GM23338 (cell line): ENCODE data around the gene TGFBR3.

ENCODE experiments used
- CREB1 ChIP-seq: fragments of 250-450 bp; sonication (Bioruptor Pico); IDR thresholded peaks from 2 replicates; pipeline ENCODE4 v1.5.0; 2020; ENCODE audit warnings: low read depth, mild to moderate bottlenecking, moderate library complexity
- EZH2 ChIP-seq: fragments of 200-600 bp; sonication (generic); IDR thresholded peaks from one replicate; pipeline ENCODE4 v1.8.0; 2017; ENCODE audit warnings: antibody characterized with exemption, mild to moderate bottlenecking, low read depth; ENCODE audit not compliant: unreplicated experiment
- EZH2phosphoT487 ChIP-seq: fragments of 200-600 bp; sonication (generic); IDR thresholded peaks from one replicate; pipeline ENCODE4 v1.8.1; 2018; ENCODE audit warnings: antibody characterized with exemption; ENCODE audit not compliant: unreplicated experiment
- JUNB ChIP-seq: IDR thresholded peaks from one replicate; pipeline ENCODE4 v1.6.1; 2016; ENCODE audit warnings: antibody characterized with exemption; ENCODE audit not compliant: unreplicated experiment
- NANOG ChIP-seq: IDR thresholded peaks from 2 replicates; pipeline ENCODE4 v1.6.1; 2016; ENCODE audit warnings: antibody characterized with exemption, borderline replicate concordance
- POLR2AphosphoS5 ChIP-seq: IDR thresholded peaks from 2 replicates; pipeline ENCODE4 v1.6.1; 2016; ENCODE audit warnings: antibody characterized with exemption, low read depth
- ZNF114 ChIP-seq: fragments of 250-450 bp; sonication (Bioruptor Pico); IDR thresholded peaks from 2 replicates; pipeline ENCODE4 v1.5.0; 2020; ENCODE audit warnings: mild to moderate bottlenecking, moderate library complexity
- ZNF331 ChIP-seq: fragments of 250-450 bp; sonication (Bioruptor Pico); IDR thresholded peaks from 2 replicates; pipeline ENCODE4 v1.5.0; 2020; ENCODE audit warnings: low read depth, mild to moderate bottlenecking, moderate library complexity
- TF ChIP-seq, protein P1 (sequence below), 2 experiments: fragments of 200-600 bp in 1 of 2; sonication (generic) in 1 of 2; conservative IDR thresholded peaks; 2 replicates each; pipeline versions ENCODE4 v1.5.1 to v1.6.1; 2016 to 2017; ENCODE audit warnings: antibody characterized with exemption in 2 of 2, low read depth in 2 of 2, mild to moderate bottlenecking in 2 of 2, moderate library complexity in 1 of 2
- TF ChIP-seq, protein P2 (sequence below): IDR thresholded peaks from 2 replicates; pipeline ENCODE4 v1.6.1; 2016; ENCODE audit warnings: antibody characterized with exemption
- TF ChIP-seq, protein P3 (sequence below): IDR thresholded peaks from one replicate; pipeline ENCODE4 v1.6.1; 2018; ENCODE audit warnings: antibody characterized with exemption; ENCODE audit not compliant: unreplicated experiment

DNA sequence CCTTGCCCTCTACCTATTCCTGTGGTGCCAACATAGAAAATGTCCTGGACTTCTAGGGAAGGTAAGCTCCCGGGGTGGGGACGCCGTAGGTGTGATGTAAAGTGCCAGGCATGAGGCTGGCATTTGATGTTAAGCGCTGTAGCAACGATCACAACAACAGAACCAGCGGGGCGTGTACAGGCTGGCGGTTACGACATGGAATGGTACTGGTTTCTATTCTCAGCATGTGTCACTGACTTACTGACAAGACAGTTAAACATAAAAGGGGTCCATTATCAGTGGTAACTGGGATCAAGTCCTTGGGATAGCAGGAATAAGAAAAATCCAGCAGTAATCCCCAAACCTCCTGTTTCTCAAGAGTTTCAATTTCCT, 58.9 kb downstream of the TGFBR3 start:
- TF ChIP-seq, protein P1, sequence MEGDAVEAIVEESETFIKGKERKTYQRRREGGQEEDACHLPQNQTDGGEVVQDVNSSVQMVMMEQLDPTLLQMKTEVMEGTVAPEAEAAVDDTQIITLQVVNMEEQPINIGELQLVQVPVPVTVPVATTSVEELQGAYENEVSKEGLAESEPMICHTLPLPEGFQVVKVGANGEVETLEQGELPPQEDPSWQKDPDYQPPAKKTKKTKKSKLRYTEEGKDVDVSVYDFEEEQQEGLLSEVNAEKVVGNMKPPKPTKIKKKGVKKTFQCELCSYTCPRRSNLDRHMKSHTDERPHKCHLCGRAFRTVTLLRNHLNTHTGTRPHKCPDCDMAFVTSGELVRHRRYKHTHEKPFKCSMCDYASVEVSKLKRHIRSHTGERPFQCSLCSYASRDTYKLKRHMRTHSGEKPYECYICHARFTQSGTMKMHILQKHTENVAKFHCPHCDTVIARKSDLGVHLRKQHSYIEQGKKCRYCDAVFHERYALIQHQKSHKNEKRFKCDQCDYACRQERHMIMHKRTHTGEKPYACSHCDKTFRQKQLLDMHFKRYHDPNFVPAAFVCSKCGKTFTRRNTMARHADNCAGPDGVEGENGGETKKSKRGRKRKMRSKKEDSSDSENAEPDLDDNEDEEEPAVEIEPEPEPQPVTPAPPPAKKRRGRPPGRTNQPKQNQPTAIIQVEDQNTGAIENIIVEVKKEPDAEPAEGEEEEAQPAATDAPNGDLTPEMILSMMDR (conservative IDR thresholded peaks at IDR 0.05; ENCODE audit: low read depth in 2 of 2) = no peak
- TF ChIP-seq CREB1 (CRISPR knock-in tag) (no peak), EZH2 (no peak), POLR2AphosphoS5 (no peak), EZH2phosphoT487 (no peak), NANOG (no peak), ZNF331 (no peak), ZNF114 (CRISPR knock-in tag) (no peak), JUNB (no peak)
- TF ChIP-seq, protein P2, sequence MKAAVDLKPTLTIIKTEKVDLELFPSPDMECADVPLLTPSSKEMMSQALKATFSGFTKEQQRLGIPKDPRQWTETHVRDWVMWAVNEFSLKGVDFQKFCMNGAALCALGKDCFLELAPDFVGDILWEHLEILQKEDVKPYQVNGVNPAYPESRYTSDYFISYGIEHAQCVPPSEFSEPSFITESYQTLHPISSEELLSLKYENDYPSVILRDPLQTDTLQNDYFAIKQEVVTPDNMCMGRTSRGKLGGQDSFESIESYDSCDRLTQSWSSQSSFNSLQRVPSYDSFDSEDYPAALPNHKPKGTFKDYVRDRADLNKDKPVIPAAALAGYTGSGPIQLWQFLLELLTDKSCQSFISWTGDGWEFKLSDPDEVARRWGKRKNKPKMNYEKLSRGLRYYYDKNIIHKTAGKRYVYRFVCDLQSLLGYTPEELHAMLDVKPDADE = no peak
- TF ChIP-seq, protein P3, sequence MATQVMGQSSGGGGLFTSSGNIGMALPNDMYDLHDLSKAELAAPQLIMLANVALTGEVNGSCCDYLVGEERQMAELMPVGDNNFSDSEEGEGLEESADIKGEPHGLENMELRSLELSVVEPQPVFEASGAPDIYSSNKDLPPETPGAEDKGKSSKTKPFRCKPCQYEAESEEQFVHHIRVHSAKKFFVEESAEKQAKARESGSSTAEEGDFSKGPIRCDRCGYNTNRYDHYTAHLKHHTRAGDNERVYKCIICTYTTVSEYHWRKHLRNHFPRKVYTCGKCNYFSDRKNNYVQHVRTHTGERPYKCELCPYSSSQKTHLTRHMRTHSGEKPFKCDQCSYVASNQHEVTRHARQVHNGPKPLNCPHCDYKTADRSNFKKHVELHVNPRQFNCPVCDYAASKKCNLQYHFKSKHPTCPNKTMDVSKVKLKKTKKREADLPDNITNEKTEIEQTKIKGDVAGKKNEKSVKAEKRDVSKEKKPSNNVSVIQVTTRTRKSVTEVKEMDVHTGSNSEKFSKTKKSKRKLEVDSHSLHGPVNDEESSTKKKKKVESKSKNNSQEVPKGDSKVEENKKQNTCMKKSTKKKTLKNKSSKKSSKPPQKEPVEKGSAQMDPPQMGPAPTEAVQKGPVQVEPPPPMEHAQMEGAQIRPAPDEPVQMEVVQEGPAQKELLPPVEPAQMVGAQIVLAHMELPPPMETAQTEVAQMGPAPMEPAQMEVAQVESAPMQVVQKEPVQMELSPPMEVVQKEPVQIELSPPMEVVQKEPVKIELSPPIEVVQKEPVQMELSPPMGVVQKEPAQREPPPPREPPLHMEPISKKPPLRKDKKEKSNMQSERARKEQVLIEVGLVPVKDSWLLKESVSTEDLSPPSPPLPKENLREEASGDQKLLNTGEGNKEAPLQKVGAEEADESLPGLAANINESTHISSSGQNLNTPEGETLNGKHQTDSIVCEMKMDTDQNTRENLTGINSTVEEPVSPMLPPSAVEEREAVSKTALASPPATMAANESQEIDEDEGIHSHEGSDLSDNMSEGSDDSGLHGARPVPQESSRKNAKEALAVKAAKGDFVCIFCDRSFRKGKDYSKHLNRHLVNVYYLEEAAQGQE = no peak
